ENCODE data around the gene PPL. TPM values are rescaled to one million over a fixed set of nuclear protein-coding genes. Genes with fewer than 3 reads are reported as not detected.

PPL gene
- total and polyA plus RNA-seq, 2 of the 13 experiments (the other 11 are each of a cell fraction or from before 2014, with no cell fraction given), result 5.7 to 6.6 TPM

- TF ChIP-seq SNAPC2 (CRISPR knock-in tag; IDR thresholded peaks at IDR 0.05) (peak; percentile 57; the same call in 1 of the 2 replicates), ZNF10 (CRISPR knock-in tag; IDR thresholded peaks at IDR 0.05; ENCODE audit: borderline replicate concordance, low read depth) (no peak), SRSF4 (IDR thresholded peaks at IDR 0.05; ENCODE audit: low read depth, low read length, poor library complexity, severe bottlenecking) (no peak), KDM5A (IDR thresholded peaks at IDR 0.05; ENCODE audit: borderline replicate concordance, low read length) (peak; percentile 59; the same call in 1 of the 2 replicates), KLF12 (CRISPR knock-in tag; IDR thresholded peaks at IDR 0.05; ENCODE audit: borderline replicate concordance) (no peak; the same call in 1 of the 2 replicates), SP140L (CRISPR knock-in tag; IDR thresholded peaks at IDR 0.05; ENCODE audit: borderline replicate concordance) (0 out of 2 replicates have a peak, but pooled peaks have one; percentile 41), HNRNPLL (IDR thresholded peaks at IDR 0.05; ENCODE audit: low read depth, low read length, poor library complexity, severe bottlenecking) (peak; percentile 54), CREB3 (CRISPR knock-in tag; IDR thresholded peaks at IDR 0.05) (peak; percentile 44; the same call in 1 of the 2 replicates), CHD4 (IDR thresholded peaks at IDR 0.05; ENCODE audit: borderline replicate concordance, low read length) (no peak), ZNF143 (CRISPR knock-in tag; IDR thresholded peaks at IDR 0.05) (peak; percentile 89), ESRRA (CRISPR knock-in tag; IDR thresholded peaks at IDR 0.05; ENCODE audit: low read depth) (no peak), ZNF543 (CRISPR knock-in tag; IDR thresholded peaks at IDR 0.05) (peak; percentile 6; the same call in 1 of the 2 replicates), ZNF558 (CRISPR knock-in tag; IDR thresholded peaks at IDR 0.05; ENCODE audit: borderline replicate concordance) (no peak), ZNF180 (CRISPR knock-in tag; IDR thresholded peaks at IDR 0.05; ENCODE audit: borderline replicate concordance, low read depth) (no peak), SP1 (IDR thresholded peaks at IDR 0.05) (no peak), SP1 (CRISPR knock-in tag; IDR thresholded peaks at IDR 0.05) (peak; percentile 61), CAMTA2 (CRISPR knock-in tag; IDR thresholded peaks at IDR 0.05; ENCODE audit: borderline replicate concordance) (no peak), ZNF776 (CRISPR knock-in tag; IDR thresholded peaks at IDR 0.05) (no peak), HOXD1 (CRISPR knock-in tag; IDR thresholded peaks at IDR 0.05) (no peak), SPEN (CRISPR knock-in tag; IDR thresholded peaks at IDR 0.05; ENCODE audit: low read depth) (no peak; the same call in 1 of the 2 replicates), CC2D1A (CRISPR knock-in tag; IDR thresholded peaks at IDR 0.05) (no peak), ZNF512B (CRISPR knock-in tag; IDR thresholded peaks at IDR 0.05; ENCODE audit: borderline replicate concordance) (no peak)
Measured at GRCh38 chr16:4846901-4847773, 89.8 kb downstream of the PPL start, which contains the start of the genes GLYR1 and UBN1 (continued).

Data from HepG2 (cell line).